GM12878 (cell line): Measurements from ENCODE around the gene PDE6A. TPM values are rescaled to one million over a fixed set of nuclear protein-coding genes. Genes with fewer than 3 reads are reported as not detected.

ENCODE experiments used
- ATAC-seq: fragments of 200-7000 bp; cut with Tn5 transposase; 3 replicates; pipeline ENCODE4 v1.9.1; 2020; ENCODE audit warnings: mild to moderate bottlenecking, moderate library complexity
- BruUV-seq: library from RNA; stranded (reverse); fragments of 400-500 nt; replicated peaks from 2 replicates; lab custom pipeline; 2021; lab: Mats Ljungman, UMichigan
- CTCF ChIA-PET: fragments of 300-600 bp; sonication (Branson Sonifier 250); formaldehyde crosslinking; extraction: SDS; loops from one replicate; lab custom pipeline; 2021; ENCODE audit warnings: inconsistent platforms; lab: Yijun Ruan, JAX
- POLR2A ChIA-PET: fragments of 350-600 bp; formaldehyde crosslinking; extraction: SDS; loops from one replicate; lab custom pipeline; 2021; ENCODE audit warnings: inconsistent platforms; lab: Charles Lee
- RAD21 ChIA-PET: fragments of 300-600 bp; sonication (Branson Sonifier 250); formaldehyde crosslinking; loops from one replicate; lab custom pipeline; 2023; ENCODE audit warnings: antibody characterized with exemption; ENCODE audit not compliant: unreplicated experiment; lab: Charles Lee
- SMC1A ChIA-PET: fragments of 300-600 bp; sonication (Branson Sonifier 250); formaldehyde crosslinking; loops from one replicate; lab custom pipeline; 2023; ENCODE audit not compliant: unreplicated experiment, uncharacterized antibody; lab: Charles Lee
- DNase-seq: peaks from one replicate; pipeline ENCODE4 v3.0.0-alpha.2; 2011; ENCODE audit warnings: low read depth, low spot score
- FAIRE-seq: peaks from 3 replicates; lab custom pipeline; 2011; peaks lifted over from hg19 to GRCh38; lab: Jason Lieb, UNC
- H2AFZ ChIP-seq: 2 replicates; pipeline ENCODE4 v1.6.0; 2011; ENCODE audit warnings: low read depth, low read length, control low read depth; ENCODE audit not compliant: control insufficient read depth
- H3K27ac ChIP-seq: 2 replicates; pipeline ENCODE4 v1.5.1; 2011; ENCODE audit warnings: control low read depth; ENCODE audit not compliant: control insufficient read depth, insufficient read depth
- H3K27me3 ChIP-seq, 2 experiments: replicated peaks in 1 of 2; 2 replicates each; pipeline versions ENCODE4 v1.6.0 to v1.6.1; 2011; ENCODE audit warnings: low read length in 1 of 2; ENCODE audit not compliant: control insufficient read depth in 2 of 2, insufficient read depth in 2 of 2
- H3K36me3 ChIP-seq, 2 experiments: 2 replicates each; pipeline ENCODE4 v1.5.1; 2011; ENCODE audit warnings: low read length in 1 of 2; ENCODE audit not compliant: control insufficient read depth in 2 of 2, insufficient read depth in 2 of 2
- H3K4me1 ChIP-seq: 2 replicates; pipeline ENCODE4 v1.6.1; 2011; ENCODE audit warnings: mild to moderate bottlenecking, low read length, moderate library complexity, mixed read lengths; ENCODE audit not compliant: control insufficient read depth, insufficient read depth
- H3K4me2 ChIP-seq: 2 replicates; pipeline ENCODE4 v1.6.0; 2011; ENCODE audit warnings: control low read depth; ENCODE audit not compliant: control insufficient read depth, insufficient read depth
- H3K4me3 ChIP-seq: fragments of 200-600 bp; sonication (generic); 2 replicates; pipeline ENCODE4 v1.5.1; 2016
- H3K79me2 ChIP-seq: 2 replicates; pipeline ENCODE4 v1.6.0; 2011; ENCODE audit warnings: low read length; ENCODE audit not compliant: control insufficient read depth, insufficient read depth
- H3K9ac ChIP-seq: 2 replicates; pipeline ENCODE4 v1.8.0; 2011; ENCODE audit warnings: low read length, control low read depth, mixed read lengths; ENCODE audit not compliant: control insufficient read depth, insufficient read depth
- H3K9me3 ChIP-seq: replicated peaks from 3 replicates; pipeline ENCODE4 v1.5.1; 2011; ENCODE audit warnings: mild to moderate bottlenecking, low read length; ENCODE audit not compliant: control insufficient read depth, insufficient read depth
- H4K20me1 ChIP-seq: 2 replicates; pipeline ENCODE4 v1.6.0; 2011; ENCODE audit not compliant: control insufficient read depth, insufficient read depth
- IRF4 ChIP-seq: IDR thresholded peaks from 2 replicates; pipeline ENCODE4 v1.6.1; 2011; ENCODE audit warnings: low read depth, low read length
- PML ChIP-seq: IDR thresholded peaks from 2 replicates; pipeline ENCODE4 v1.6.1; 2012; ENCODE audit warnings: low read length, inconsistent platforms
- SMAD5 ChIP-seq: IDR thresholded peaks from 2 replicates; pipeline ENCODE4 v1.6.1; 2016; ENCODE audit warnings: antibody characterized with exemption, low read depth
- TCF7 ChIP-seq: IDR thresholded peaks from 2 replicates; pipeline ENCODE4 v1.6.1; 2014; ENCODE audit warnings: antibody characterized with exemption, borderline replicate concordance
- ZBTB4 ChIP-seq: fragments of 450-650 bp; formaldehyde crosslinking; IDR thresholded peaks from 2 replicates; pipeline ENCODE4 v1.4.0; 2022; ENCODE audit warnings: mild to moderate bottlenecking, moderate library complexity
- ZBTB40 ChIP-seq: fragments of 450-650 bp; IDR thresholded peaks from 2 replicates; pipeline ENCODE4 v1.6.1; 2016; ENCODE audit warnings: mild to moderate bottlenecking, moderate library complexity, borderline replicate concordance
- WGBS: methylation state at CpG from one replicate; pipeline ENCODE4 v1.1.6; 2016; ENCODE audit warnings: low lambda C conversion rate; ENCODE audit not compliant: insufficient replicate concordance, insufficient coverage; ENCODE audit errors: missing lambda C conversion rate; 5-methylcytosine and 5-hydroxymethylcytosine counted together
- in situ Hi-C: fragments of 300-500 bp; cut with MboI; formaldehyde crosslinking; loops from 9 replicates; pipeline ENCODE4 v1.14.3; 2018; ENCODE audit warnings: mixed read lengths
- intact Hi-C: fragments of 100-400 bp; cut with micrococcal nuclease; formaldehyde crosslinking; loops from one replicate; pipeline ENCODE4 v1.14.2; 2022; ENCODE audit not compliant: unreplicated experiment
- polyA plus RNA-seq, 11 experiments: library from polyadenylated mRNA; depleted of rRNA in 4 of 11; unstranded in 6 of 11; stranded (reverse) in 5 of 11; fragments of >200 nt; fragmentation: Nextera tagmentation in 4 of 11; fragmentation: Illumina TruSeq in 1 of 11; extraction: Ambion mirVana in 4 of 11; extraction: Trizol in 1 of 11; gene quantifications; 1 replicate in 1 of 11; 2 replicates in 10 of 11; pipeline versions ENCODE4 v1.2.1 to v1.2.3, GENCODE V29; 2011 to 2016; ENCODE audit warnings: inconsistent platforms in 2 of 11, missing spikeins in 2 of 11, low read depth in 1 of 11
- total RNA-seq, 4 experiments: library from RNA; depleted of rRNA in 3 of 4; stranded (reverse); fragments of >200 nt in 3 of 4; fragmentation: Illumina TruSeq in 1 of 4; extraction: Trizol in 1 of 4; gene quantifications; 2 replicates each; pipeline versions ENCODE4 v1.2.1 to v1.2.3, GENCODE V29; 2013 to 2021

PDE6A gene
- total and polyA plus RNA-seq, 10 of the 15 experiments (the other 5 are each of a cell fraction or from before 2014, with no cell fraction given), result 0.05 to 0.26 TPM; not detected in 8

- no TSS peak for BruUV-seq
- CTCF ChIA-PET, result interaction anchor here (0.9 to 2.7 kb wide), 4 partner anchors 41 to 96 kb away, joined by 4 to 8 read pairs (median 5); no protein-coding TSS in a partner anchor
- no peak for DNase-seq
- Histone ChIP-seq H3K4me3 (no peak overlapping the region), H4K20me1 (no peaks in the 10 kb centered on the region), H3K27ac (no peak overlapping the region), H3K36me3 (no peaks in the 10 kb centered on the region), H3K79me2 (no peaks in the 10 kb centered on the region), H3K9me3 (no peaks in the 10 kb centered on the region), H3K9ac (no peak overlapping the region), H3K4me1 (no peaks in the 10 kb centered on the region), H3K4me2 (no peak overlapping the region), H3K27me3 (no peaks in the 10 kb centered on the region), H2AFZ (no peak overlapping the region)
- FAIRE-seq, result no peak
- intact Hi-C loops, result no loop called here
- no peak for ATAC-seq
- SMC1A ChIA-PET, result interaction anchor here (1.5 to 1.6 kb wide), 2 partner anchors 23 to 41 kb away, joined by 3 read pairs; no protein-coding TSS in a partner anchor
- WGBS, result 0% methylated on average over 1 of the region's 1 CpG
- TF ChIP-seq ZBTB40 (no peak), SMAD5 (no peak), TCF7 (no peak), ZBTB4 (no peak), PML (no peak), IRF4 (no peak)
- in situ Hi-C loops, result no loop called here
- POLR2A ChIA-PET, result no interaction called here
- RAD21 ChIA-PET, result no interaction called here
These were observed 50.4 kb downstream of the PDE6A start for GRCh38 chr5:149894237-149894636.
